Erythroblast (primary cell): ENCODE results near the gene MICAL3.

Experiments
- GATA1 ChIP-seq: IDR thresholded peaks from 2 replicates; pipeline ENCODE4 v1.6.1; 2011; ENCODE audit warnings: low read depth, mild to moderate bottlenecking, control low read depth, low read length, moderate library complexity
- POLR2A ChIP-seq: IDR thresholded peaks from 2 replicates; pipeline ENCODE4 v1.6.1; 2011; ENCODE audit warnings: mild to moderate bottlenecking, low read length

DNA sequence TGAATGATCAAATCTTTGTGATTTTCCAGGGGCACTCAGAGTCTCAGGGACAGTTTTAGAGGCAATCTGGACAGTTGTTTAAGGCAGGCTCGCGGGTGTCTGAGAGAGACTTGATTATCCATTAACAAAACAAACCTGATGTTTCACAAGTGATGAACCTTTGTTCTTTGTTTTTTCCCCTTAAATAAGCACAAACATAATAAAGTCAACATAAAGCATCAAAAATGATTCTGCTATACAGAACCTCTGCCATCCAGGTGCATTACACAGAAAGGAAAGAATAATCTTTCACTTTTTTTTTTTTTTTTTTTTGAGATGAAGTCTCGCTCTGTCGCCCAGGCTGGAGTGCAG is 263.2 kb downstream of the MICAL3 start:
- TF ChIP-seq POLR2A (no peak), GATA1 (no peak)
